Activated B cell treated with CpG ODN at 0.5 μM for 24 hours (primary cell): ENCODE results near the gene TGFBR2. TPM values are rescaled to one million over a fixed set of nuclear protein-coding genes. Genes with fewer than 3 reads are reported as not detected.

Experiments
- ATAC-seq: fragments of 200-7000 bp; cut with Tn5 transposase; one replicate; pipeline ENCODE4 v1.10.0; 2021; ENCODE audit warnings: low read depth, mild to moderate bottlenecking, moderate library complexity
- CTCF ChIA-PET: fragments of 350-600 bp; sonication (Branson Sonifier 250); formaldehyde crosslinking; loops from one replicate; lab custom pipeline; 2021; ENCODE audit warnings: antibody characterized with exemption; lab: Charles Lee
- POLR2A ChIA-PET: fragments of 350-600 bp; sonication (Branson Sonifier 250); formaldehyde crosslinking; loops from one replicate; lab custom pipeline; 2021; ENCODE audit warnings: antibody characterized with exemption; lab: Charles Lee
- DNase-seq: peaks from one replicate; pipeline ENCODE4 v3.0.0; 2022
- H3K27ac Mint-ChIP-seq: one replicate; pipeline ENCODE4 v1.8.0; 2020; ENCODE audit warnings: mixed read lengths
- H3K27me3 Mint-ChIP-seq: one replicate; pipeline ENCODE4 v1.8.0; 2021; ENCODE audit warnings: mixed read lengths
- H3K36me3 Mint-ChIP-seq: one replicate; pipeline ENCODE4 v1.8.0; 2021; ENCODE audit warnings: low read depth, mixed read lengths
- H3K4me1 Mint-ChIP-seq: one replicate; pipeline ENCODE4 v1.8.0; 2021; ENCODE audit warnings: mixed read lengths
- H3K4me3 Mint-ChIP-seq: one replicate; pipeline ENCODE4 v1.8.0; 2020; ENCODE audit warnings: mild to moderate bottlenecking, mixed read lengths
- H3K9me3 Mint-ChIP-seq: one replicate; pipeline ENCODE4 v1.8.0; 2020; ENCODE audit warnings: mixed read lengths
- intact Hi-C: fragments of 100-400 bp; cut with micrococcal nuclease; formaldehyde crosslinking; loops from one replicate; pipeline ENCODE4 v1.15.1; 2024
- total RNA-seq: library from RNA; stranded (reverse); gene quantifications from 2 replicates; pipeline ENCODE4 v1.2.3, GENCODE V29; 2022
- TF ChIP-seq, protein P1 (sequence below): fragments of 200-600 bp; IDR thresholded peaks from one replicate; pipeline ENCODE4 v1.8.0; 2022; ENCODE audit warnings: antibody characterized with exemption, mild to moderate bottlenecking

The TGFBR2 gene
- total RNA-seq, 1 donor from 2014 or later: 104 TPM

GRCh38 chr3:30691944-30692343 lies 85.5 kb downstream of the TGFBR2 start:
- peaks cover 93% of the 10 kb centered on the region for H3K36me3 Mint-ChIP-seq
- no peak overlapping the region for H3K4me3 Mint-ChIP-seq
- intact Hi-C loops: loop anchor here (2.0 to 10.0 kb wide), 6 partner anchors 60 to 677 kb away; no protein-coding TSS in a partner anchor
- no peak for DNase-seq
- TF ChIP-seq, protein P1, sequence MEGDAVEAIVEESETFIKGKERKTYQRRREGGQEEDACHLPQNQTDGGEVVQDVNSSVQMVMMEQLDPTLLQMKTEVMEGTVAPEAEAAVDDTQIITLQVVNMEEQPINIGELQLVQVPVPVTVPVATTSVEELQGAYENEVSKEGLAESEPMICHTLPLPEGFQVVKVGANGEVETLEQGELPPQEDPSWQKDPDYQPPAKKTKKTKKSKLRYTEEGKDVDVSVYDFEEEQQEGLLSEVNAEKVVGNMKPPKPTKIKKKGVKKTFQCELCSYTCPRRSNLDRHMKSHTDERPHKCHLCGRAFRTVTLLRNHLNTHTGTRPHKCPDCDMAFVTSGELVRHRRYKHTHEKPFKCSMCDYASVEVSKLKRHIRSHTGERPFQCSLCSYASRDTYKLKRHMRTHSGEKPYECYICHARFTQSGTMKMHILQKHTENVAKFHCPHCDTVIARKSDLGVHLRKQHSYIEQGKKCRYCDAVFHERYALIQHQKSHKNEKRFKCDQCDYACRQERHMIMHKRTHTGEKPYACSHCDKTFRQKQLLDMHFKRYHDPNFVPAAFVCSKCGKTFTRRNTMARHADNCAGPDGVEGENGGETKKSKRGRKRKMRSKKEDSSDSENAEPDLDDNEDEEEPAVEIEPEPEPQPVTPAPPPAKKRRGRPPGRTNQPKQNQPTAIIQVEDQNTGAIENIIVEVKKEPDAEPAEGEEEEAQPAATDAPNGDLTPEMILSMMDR: no peak
- ChIA-PET CTCF (interaction anchor here (0.7 to 3.6 kb wide), 9 partner anchors 63 to 649 kb away, joined by 3 to 44 read pairs (median 5); no protein-coding TSS in a partner anchor), POLR2A (interaction anchor here (1.3 kb wide), 1 partner anchor 85 kb away, joined by 7 read pairs; the partner anchor contains the start of gene TGFBR2)
- H3K27ac Mint-ChIP-seq: peak overlapping the region; percentile 24
- H3K9me3 Mint-ChIP-seq: no peaks in the 10 kb centered on the region
- H3K4me1 Mint-ChIP-seq: peaks cover 73% of the 10 kb centered on the region
- H3K27me3 Mint-ChIP-seq: no peaks in the 10 kb centered on the region
- no peak for ATAC-seq

DNA sequence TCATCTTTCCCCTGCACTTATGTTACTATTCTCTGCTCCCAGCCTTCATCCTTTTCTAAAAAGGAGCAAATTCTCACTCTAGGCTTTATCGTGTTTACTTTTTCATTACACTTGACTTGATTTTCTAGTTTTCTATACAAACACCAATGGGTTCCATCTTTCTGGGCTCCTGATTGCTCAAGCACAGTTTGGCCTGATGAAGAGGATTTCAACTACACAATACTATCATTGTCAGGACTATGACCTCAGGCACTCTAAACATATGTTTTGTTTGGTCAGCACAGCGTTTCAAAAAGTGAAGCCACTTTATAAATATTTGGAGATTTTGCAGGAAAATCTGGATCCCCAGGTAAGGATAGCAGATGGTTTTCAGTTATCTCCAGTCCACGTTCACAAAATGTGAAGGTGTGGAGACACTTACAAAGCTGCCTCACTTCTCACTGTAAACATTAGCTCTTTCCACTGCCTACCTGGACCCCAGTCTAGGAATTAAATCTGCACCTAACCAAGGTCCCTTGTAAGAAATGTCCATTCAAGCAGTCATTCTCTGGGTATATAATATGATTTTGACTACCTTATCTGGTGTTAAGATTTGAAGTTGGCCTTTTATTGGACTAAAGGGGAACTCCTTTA lies 86.2 kb downstream of the TGFBR2 start:
- intact Hi-C loops: loop anchor here (1.0 to 10.0 kb wide), 12 partner anchors 60 to 678 kb away; partner anchors contain the start of gene TGFBR2
- ChIA-PET POLR2A (interaction anchor here (0.7 to 1.6 kb wide), 6 partner anchors 48 to 493 kb away, joined by 3 to 9 read pairs (median 4); partner anchors contain the start of gene TGFBR2), CTCF (interaction anchor here (0.6 to 4.3 kb wide), 34 partner anchors 10 to 680 kb away, joined by 3 to 49 read pairs (median 4); partner anchors contain the start of gene TGFBR2)
- Mint-ChIP-seq H3K36me3 (peaks cover 92% of the 10 kb centered on the region), H3K4me3 (no peak overlapping the region), H3K27me3 (no peaks in the 10 kb centered on the region), H3K9me3 (no peaks in the 10 kb centered on the region), H3K27ac (peak overlapping the region; percentile 24), H3K4me1 (peaks cover 75% of the 10 kb centered on the region)
- TF ChIP-seq, protein P1: no peak
- DNase-seq (no peak), ATAC-seq (no peak)

DNA sequence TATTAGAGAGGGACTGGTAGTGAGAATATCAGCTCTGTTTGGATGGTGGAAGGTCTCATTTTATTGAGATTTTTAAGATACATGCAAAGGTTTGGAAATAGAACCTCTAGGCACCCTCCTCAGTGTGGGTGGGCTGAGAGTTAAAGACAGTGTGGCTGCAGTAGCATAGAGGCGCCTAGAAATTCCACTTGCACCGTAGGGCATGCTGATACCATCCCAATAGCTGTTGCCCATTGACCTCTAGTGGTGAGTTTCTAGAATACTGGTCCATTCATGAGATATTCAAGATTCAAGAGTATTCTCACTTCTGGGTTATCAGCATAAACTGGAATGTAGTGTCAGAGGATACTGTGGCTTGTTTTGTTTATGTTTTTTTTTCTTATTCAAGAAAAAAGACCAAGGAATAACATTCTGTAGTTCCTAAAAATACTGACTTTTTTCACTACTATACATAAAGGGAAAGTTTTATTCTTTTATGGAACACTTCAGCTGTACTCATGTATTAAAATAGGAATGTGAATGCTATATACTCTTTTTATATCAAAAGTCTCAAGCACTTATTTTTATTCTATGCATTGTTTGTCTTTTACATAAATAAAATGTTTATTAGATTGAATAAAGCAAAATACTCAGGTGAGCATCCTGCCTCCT lies 87.2 kb downstream of the TGFBR2 start:
- H3K27ac Mint-ChIP-seq: peak overlapping the region; percentile 76
- intact Hi-C loops: loop anchor here (1.0 to 10.0 kb wide), 12 partner anchors 59 to 679 kb away; partner anchors contain the start of gene TGFBR2
- ChIA-PET POLR2A (interaction anchor here (0.6 to 1.6 kb wide), 11 partner anchors 49 to 1111 kb away, joined by 3 to 9 read pairs (median 4); partner anchors contain the start of gene TGFBR2), CTCF (interaction anchor here (0.6 to 4.3 kb wide), 38 partner anchors 11 to 681 kb away, joined by 3 to 49 read pairs (median 4); partner anchors contain the start of gene TGFBR2)
- no peaks in the 10 kb centered on the region for H3K9me3 Mint-ChIP-seq
- peaks cover 91% of the 10 kb centered on the region for H3K36me3 Mint-ChIP-seq
- H3K4me3 Mint-ChIP-seq: no peak overlapping the region
- ATAC-seq (peak; percentile 91), DNase-seq (no peak)
- H3K4me1 Mint-ChIP-seq: peaks cover 67% of the 10 kb centered on the region
- H3K27me3 Mint-ChIP-seq: no peaks in the 10 kb centered on the region
- TF ChIP-seq, protein P1: no peak

GRCh38 chr3:30694148-30694547 lies 87.7 kb downstream of the TGFBR2 start:
- Mint-ChIP-seq H3K4me3 (no peak overlapping the region), H3K36me3 (peaks cover 91% of the 10 kb centered on the region), H3K9me3 (no peaks in the 10 kb centered on the region), H3K27ac (peak overlapping the region; percentile 24), H3K4me1 (peaks cover 64% of the 10 kb centered on the region), H3K27me3 (no peaks in the 10 kb centered on the region)
- CTCF ChIA-PET: interaction anchor here (0.8 to 4.3 kb wide), 17 partner anchors 23 to 651 kb away, joined by 3 to 49 read pairs (median 5); partner anchors contain the start of gene TGFBR2
- DNase-seq (no peak), ATAC-seq (no peak)
- intact Hi-C loops: loop anchor here (5.0 to 10.0 kb wide), 3 partner anchors 58 to 679 kb away; no protein-coding TSS in a partner anchor
- POLR2A ChIA-PET: interaction anchor here (0.6 to 1.6 kb wide), 11 partner anchors 50 to 1111 kb away, joined by 3 to 10 read pairs (median 4); partner anchors contain the start of gene TGFBR2
- TF ChIP-seq, protein P1: no peak
